GM12801 (cell line): ENCODE measurements around the gene TRMT1.

ENCODE experiments used
- TF ChIP-seq, protein P1 (sequence below): IDR thresholded peaks from one replicate; pipeline ENCODE4 v1.5.1; 2011; ENCODE audit warnings: control low read depth; ENCODE audit not compliant: insufficient read length; ENCODE audit errors: extremely low read depth

TRMT1 gene

DNA sequence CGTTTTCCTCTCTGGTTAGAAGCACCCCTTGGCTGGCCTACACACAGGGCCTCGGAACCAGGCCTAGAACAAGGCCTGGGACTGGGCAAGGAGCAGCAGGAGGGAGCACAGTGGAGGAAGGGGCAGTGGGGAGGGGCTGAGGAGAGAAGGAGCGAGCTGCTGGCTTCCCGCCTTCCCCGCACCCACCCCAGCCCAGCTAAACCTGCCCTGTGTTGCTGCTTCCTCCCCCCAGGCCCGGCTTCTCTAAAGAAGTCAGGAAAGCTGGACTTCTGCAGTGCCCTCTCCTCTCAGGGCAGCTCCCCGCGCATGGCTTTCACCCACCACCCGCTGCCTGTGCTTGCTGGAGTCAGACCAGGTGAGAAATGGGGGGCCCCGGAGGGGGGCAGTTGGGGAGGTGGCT, 38.2 kb downstream of the TRMT1 start:
- TF ChIP-seq, protein P1, sequence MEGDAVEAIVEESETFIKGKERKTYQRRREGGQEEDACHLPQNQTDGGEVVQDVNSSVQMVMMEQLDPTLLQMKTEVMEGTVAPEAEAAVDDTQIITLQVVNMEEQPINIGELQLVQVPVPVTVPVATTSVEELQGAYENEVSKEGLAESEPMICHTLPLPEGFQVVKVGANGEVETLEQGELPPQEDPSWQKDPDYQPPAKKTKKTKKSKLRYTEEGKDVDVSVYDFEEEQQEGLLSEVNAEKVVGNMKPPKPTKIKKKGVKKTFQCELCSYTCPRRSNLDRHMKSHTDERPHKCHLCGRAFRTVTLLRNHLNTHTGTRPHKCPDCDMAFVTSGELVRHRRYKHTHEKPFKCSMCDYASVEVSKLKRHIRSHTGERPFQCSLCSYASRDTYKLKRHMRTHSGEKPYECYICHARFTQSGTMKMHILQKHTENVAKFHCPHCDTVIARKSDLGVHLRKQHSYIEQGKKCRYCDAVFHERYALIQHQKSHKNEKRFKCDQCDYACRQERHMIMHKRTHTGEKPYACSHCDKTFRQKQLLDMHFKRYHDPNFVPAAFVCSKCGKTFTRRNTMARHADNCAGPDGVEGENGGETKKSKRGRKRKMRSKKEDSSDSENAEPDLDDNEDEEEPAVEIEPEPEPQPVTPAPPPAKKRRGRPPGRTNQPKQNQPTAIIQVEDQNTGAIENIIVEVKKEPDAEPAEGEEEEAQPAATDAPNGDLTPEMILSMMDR: no peak

- TF ChIP-seq, protein P1: no peak
These were observed 39.3 kb downstream of the TRMT1 start for GRCh38 chr19:13077240-13077639.

GRCh38 chr19:13076787-13077186, 39.8 kb downstream of the TRMT1 start:
- TF ChIP-seq, protein P1: no peak

DNA sequence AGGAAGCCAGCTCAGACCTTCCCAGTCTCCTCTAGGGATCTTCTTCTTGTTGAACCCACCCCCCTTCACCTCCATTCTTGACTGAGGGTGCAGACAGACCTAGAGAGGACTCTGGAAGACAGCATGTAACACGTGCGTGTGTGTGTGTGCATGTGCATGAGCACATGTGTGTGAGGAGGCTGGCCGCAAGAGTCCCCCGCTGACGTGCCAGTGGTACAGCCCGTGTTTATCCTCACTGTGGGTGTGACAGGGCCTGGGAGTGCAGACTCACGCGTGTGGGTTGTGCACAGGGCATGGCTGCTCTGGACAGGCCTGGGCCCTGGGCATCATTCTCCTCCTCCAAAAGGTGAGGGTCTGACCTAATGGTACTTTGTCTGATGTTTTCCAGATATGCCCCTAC, 40.2 kb downstream of the TRMT1 start:
- TF ChIP-seq, protein P1: no peak

DNA sequence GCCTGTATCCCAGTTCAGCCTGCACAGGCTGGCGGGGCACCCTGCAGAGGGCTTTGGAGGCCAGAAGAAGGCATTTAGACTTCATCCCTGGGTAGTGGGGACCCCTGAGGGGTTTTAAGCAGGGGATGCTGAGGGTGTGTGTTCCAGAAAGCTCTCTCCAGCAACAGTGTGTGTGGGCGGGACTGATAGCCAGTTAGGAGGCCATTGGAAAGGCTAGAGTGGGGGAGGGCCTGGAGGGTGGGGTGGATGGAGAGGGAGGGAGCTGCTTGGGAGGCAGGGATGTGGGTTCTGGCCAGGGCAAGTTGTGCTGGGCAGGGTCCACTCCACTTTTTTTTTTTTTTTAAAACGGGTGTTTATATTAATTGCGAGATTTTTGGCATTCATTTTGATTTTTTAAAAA, 42.2 kb downstream of the TRMT1 start:
- TF ChIP-seq, protein P1: no peak

GRCh38 chr19:13073263-13073662, 43.3 kb downstream of the TRMT1 start:
- TF ChIP-seq, protein P1: no peak

GRCh38 chr19:13072188-13072908, 44.2 kb downstream of the TRMT1 start:
- TF ChIP-seq, protein P1: no peak
